AG08395 (cell line): ENCODE data around the gene STK10.
A peak's percentile ranks its signal among the peaks of the same experiment; 100 is the strongest.
"Not testable (repeated sequence)": the region's sequence is repeated elsewhere in the genome, so short reads cannot be mapped to it uniquely, and the experiment has no call there.

Source experiments
- DNase-seq: peaks from one replicate; pipeline ENCODE4 v3.0.0; 2012; ENCODE audit warnings: mixed read lengths, low spot score

Gene STK10

GRCh38 chr5:172188033-172188892 is at the start of gene STK10:
TSS of gene STK10 (minus strand) at chr5:172188224. CDS start at chr5:172188042, 182 bp downstream.
- DNase-seq = peak; percentile 97

GRCh38 chr5:172235827-172236736 is 48.1 kb upstream of the STK10 start:
- peak; percentile 19 for DNase-seq

GRCh38 chr5:172235132-172235780 is 47.2 kb upstream of the STK10 start:
- peak; percentile 8 for DNase-seq

GRCh38 chr5:172234031-172234430 is 46.0 kb upstream of the STK10 start:
- no peak for DNase-seq

- no peak for DNase-seq
These were observed 41.9 kb upstream of the STK10 start for GRCh38 chr5:172229904-172230303.

DNA sequence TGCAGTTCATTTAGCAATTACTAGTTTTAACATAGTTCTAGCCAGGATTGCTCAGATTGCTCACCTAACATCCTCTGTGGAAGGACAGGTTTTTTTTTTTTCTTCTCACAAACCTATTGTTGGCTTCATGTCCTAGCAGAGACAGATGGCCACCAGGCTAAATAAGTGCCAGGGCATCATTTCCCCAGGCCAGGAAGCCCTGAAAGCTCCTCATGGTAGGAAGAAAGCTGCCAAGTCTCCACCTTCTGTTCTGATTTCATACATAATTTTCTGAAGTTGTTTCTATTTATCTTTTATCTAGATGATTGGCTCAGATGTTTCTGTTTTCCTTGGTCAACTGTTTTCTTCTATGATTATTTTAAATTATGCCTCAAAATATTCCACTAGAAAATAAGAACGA is 37.0 kb upstream of the STK10 start:
- no peak for DNase-seq

DNA sequence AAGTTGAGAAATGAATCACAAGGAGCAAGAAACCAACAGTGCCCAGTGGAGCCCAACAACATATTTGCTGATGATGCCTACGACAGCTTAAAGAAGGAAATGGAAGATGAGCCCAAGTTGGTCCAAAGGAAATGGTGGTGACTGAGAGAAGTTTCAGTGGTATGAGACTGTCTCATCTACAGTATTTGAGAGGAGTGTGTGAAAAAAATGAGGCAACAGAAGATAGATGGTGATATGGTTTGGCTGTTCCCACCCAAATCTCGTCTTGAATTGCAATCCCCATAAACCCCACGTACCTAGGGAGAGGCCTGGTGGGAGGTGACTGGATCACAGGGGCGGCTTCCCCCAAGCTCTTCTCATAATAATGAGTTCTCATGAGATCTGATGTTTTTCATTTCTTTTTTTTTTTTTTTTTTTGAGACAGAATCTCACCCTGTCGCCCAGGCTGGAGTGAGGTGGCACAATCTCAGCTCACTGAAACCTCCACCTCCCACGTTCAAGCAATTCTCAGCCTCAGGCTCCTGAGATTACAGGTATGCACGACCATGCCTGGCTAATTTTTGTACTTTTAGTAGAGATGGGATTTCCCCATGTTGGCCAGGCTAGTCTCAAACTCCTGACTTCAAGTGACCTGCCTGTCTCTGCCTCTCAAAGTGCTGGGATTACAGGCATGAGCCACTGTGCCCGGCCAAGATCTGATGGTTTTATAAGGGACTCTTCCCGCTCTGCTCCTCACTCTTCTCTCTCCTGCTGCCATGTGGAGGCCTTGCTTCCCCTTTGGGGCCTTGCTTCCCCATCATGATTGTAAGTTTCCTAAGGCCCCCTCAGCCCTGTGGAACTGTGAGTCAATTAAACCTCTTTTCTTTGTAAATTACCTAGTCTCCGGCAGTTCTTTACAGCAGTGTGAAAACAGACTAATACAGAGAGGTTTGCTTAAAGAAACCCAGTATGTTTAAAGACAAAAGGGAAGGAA is 36.2 kb upstream of the STK10 start:
- no peak for DNase-seq

DNA sequence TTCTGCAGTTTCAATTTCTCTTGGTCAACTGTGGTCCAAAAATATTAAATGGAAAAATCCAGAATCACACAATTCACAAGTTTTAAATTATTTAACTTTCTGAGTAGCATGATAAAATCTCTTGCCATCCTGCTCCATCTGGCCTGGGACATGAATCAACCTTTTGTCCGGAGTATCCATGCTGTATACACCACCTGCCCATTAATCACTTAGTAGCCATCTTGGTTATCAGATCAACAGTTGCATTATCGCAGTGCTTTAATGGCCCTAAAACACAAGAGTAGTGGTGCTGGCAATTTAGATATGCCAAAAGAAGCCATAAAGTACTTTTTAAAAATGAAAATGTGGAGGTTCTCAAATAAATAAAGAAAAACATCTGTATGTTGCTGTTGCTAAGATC is 31.3 kb upstream of the STK10 start:
- DNase-seq = no peak

DNA sequence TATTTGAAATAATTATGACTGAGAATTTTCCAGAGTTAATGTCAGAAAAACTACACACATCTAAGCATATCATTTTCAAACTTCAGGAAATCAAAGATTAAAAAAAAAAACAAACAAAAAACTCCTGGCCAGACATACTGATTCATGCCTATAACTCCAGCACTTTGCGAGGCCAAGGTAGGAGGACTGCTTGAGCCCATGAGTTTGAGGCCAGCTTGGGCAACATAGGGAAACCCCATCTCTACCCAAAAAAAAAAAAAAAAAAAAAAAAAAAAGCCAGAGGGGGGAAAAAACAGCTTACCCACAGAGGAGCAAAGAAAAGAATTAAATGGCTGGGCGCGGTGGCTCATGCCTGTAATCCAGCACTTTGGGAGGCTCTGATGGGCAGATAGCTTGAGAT is 28.3 kb upstream of the STK10 start:
- DNase-seq = no peak

- no peak for DNase-seq
These were observed 25.1 kb upstream of the STK10 start for GRCh38 chr5:172213126-172213525.

GRCh38 chr5:172211676-172212075 is 23.7 kb upstream of the STK10 start:
- no peak for DNase-seq

GRCh38 chr5:172209714-172210113 is 21.7 kb upstream of the STK10 start:
- DNase-seq = no peak

- DNase-seq = no peak
These were observed 19.5 kb upstream of the STK10 start for GRCh38 chr5:172207511-172207910.

DNA sequence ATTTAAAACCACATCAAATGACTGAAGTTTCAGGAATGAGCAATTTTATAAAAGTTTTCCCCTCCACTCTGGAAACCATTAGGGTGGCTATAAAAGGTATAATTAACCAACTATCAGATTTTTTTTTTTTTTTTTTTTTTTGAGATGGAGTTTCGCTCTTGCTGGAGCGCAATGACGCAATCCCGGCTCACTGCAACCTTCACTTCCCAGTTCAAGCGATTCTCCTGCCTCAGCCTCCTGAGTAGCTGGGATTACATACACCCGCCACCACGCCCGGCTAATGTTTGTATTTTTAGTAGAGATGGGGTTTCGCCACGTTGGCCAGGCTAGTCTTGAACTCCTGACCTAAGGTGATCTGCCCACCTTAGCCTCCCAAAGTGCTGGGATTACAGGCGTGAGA is 18.0 kb upstream of the STK10 start:
- DNase-seq = not testable (repeated sequence)

DNA sequence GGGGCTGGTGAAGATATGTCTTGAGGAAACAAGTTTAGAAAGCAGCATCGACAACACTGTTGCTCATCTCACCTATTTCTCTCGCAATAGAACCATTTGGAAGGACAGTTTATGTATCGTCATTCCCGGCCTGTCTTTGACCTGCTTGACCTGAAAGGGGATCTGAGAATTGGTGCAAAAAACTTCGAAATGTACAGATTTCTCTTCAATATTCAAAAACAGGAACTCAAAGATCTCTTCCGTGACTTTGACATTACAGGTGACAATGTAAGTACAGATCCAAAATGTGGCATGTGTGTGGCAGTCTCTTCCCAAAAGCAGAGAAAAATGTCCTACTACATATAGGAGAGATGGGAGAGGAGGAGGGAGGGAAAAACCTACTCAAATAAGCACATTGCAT is 12.5 kb upstream of the STK10 start:
- no peak for DNase-seq

DNA sequence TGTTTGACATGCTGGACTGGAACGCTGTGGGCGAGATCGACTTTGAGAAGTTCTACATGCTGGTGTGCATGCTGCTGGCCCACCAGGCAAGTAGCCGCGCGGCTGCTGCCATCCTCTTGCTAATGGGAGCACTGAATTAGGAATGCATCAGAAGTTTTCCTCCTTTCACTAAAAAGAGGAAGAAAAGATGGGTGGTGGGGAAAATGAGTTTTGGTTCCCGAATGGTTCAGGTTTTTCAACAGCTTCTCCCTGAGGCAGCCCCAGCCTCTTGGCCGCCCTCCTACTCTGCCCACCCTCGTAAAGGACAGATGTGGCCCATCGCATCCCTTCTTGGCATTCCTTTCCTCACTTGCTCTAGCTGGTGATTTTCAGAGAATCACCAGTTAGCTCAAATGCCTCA is 11.4 kb upstream of the STK10 start:
- no peak for DNase-seq

- not testable (repeated sequence) for DNase-seq
These were observed 9.8 kb upstream of the STK10 start for GRCh38 chr5:172197775-172198174.

DNA sequence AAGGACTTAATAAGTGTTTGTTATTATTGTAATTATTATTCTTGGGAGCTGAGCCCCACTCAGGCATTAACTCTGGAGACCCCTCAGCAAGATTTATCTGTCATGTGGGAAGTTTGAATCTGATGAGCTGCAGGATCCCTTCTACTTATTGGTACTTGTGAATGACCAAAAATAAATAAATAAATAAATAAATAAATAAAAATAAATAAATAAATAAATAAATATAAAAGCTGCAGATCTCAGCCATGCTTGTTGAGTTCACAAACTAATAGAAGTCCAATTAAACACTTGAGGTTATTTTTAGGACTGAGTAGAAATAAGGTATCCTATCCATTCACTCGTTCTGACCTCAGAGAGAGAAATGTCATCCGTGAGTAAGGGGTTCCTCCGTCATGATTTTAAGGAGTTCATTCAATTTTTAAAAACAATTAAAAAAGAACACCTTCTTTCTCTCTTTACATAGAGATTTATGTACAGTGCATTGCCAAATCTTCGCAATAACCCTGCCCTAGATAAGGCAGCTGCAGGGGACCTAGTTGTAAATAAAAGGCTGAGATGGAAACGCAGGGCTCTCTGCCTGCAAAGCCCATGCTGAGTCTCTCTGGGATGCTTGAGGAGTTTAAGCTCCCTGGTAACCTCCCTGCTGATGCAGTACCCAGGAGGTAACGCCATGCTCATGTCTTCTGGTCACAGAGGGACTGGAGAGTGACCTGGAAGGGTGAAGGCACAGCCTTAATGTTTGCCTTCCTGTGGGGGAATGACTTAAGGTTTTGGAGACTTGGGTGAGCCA is 7.2 kb upstream of the STK10 start:
- no peak for DNase-seq

GRCh38 chr5:172193872-172194271 is 5.8 kb upstream of the STK10 start, which contains the start of gene EFCAB9:
TSS of gene EFCAB9 (plus strand) at chr5:172194172. CDS start at chr5:172194173, 1 bp downstream.
- DNase-seq = no peak

- no peak for DNase-seq
These were observed 1.8 kb upstream of the STK10 start for GRCh38 chr5:172189693-172190296.
